Hepatocyte (in vitro differentiated cells): ENCODE results near the gene PPP1R14D.

Source experiments
- EZH2 ChIP-seq: fragments of 200-600 bp; sonication (generic); IDR thresholded peaks from 2 replicates; pipeline ENCODE4 v1.6.1; 2016; ENCODE audit warnings: antibody characterized with exemption, mild to moderate bottlenecking, borderline replicate concordance
- TF ChIP-seq, protein P1 (sequence below): fragments of 200-600 bp; sonication (generic); IDR thresholded peaks from 2 replicates; pipeline ENCODE4 v1.5.1; 2016; ENCODE audit warnings: antibody characterized with exemption, mild to moderate bottlenecking; ENCODE audit not compliant: poor library complexity

DNA sequence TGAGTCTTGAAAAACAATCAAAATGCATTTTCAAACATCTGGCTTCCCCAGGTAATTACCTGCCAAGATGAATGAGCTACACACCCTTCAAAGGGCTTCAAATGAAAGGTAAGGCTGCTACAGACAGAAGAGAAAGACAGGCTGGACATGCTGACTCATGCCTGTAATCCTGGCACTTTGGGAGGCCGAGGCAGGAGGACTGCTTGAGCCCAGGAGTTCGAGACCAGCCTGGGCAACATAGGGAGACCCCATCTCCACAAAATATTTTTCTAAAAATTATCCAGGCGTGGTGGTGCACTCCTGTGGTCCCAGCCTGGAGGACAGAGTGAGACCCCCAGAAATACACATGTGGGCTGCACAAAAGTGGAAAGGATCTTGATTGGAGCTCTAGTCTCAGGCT is 36.1 kb downstream of the PPP1R14D start:
- TF ChIP-seq, protein P1, sequence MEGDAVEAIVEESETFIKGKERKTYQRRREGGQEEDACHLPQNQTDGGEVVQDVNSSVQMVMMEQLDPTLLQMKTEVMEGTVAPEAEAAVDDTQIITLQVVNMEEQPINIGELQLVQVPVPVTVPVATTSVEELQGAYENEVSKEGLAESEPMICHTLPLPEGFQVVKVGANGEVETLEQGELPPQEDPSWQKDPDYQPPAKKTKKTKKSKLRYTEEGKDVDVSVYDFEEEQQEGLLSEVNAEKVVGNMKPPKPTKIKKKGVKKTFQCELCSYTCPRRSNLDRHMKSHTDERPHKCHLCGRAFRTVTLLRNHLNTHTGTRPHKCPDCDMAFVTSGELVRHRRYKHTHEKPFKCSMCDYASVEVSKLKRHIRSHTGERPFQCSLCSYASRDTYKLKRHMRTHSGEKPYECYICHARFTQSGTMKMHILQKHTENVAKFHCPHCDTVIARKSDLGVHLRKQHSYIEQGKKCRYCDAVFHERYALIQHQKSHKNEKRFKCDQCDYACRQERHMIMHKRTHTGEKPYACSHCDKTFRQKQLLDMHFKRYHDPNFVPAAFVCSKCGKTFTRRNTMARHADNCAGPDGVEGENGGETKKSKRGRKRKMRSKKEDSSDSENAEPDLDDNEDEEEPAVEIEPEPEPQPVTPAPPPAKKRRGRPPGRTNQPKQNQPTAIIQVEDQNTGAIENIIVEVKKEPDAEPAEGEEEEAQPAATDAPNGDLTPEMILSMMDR, result no peak
- TF ChIP-seq EZH2, result no peak
